ENCODE measurements around the gene IL10RA. TPM values are rescaled to one million over a fixed set of nuclear protein-coding genes. Genes with fewer than 3 reads are reported as not detected.

IL10RA gene
- total RNA-seq, 6 experiments from 2014 or later = 4.9 to 17.9 (median 7.4) TPM

- Histone ChIP-seq H3K27me3 (no peaks in the 10 kb centered on the region), H3K4me1 (peaks cover 0 to 11% (median 2%) of the 10 kb centered on the region in 4 donors), H3K36me3 (no peaks in the 10 kb centered on the region), H3K27ac (peak overlapping the region in 1 of 3 donors; percentile 11), H3K4me3 (no peak overlapping the region), H3K9me3 (no peaks in the 10 kb centered on the region)
- 58% methylated on average over 4 of the region's 5 CpGs for WGBS (ENCODE audit: insufficient coverage, low coverage, low lambda C conversion rate, missing lambda C conversion rate)
- intact Hi-C loops (cut with DNase I) = no loop called here
- ATAC-seq (peak; percentile 64 to 88 (median 82)), DNase-seq (no peak)
- TF ChIP-seq CTCF (IDR thresholded peaks at IDR 0.05) = no peak
- TF ChIP-seq POLR2A (IDR thresholded peaks at IDR 0.05) = no peak
Measured at GRCh38 chr11:118046051-118046963, 60.1 kb downstream of the IL10RA start.

- Histone ChIP-seq H3K27me3 (no peaks in the 10 kb centered on the region), H3K4me3 (no peak overlapping the region), H3K27ac (no peak overlapping the region), H3K36me3 (no peaks in the 10 kb centered on the region), H3K4me1 (peaks cover 0 to 11% (median 2%) of the 10 kb centered on the region in 4 donors), H3K9me3 (no peaks in the 10 kb centered on the region)
- no peak for TF ChIP-seq POLR2A (IDR thresholded peaks at IDR 0.05)
- no peak for TF ChIP-seq CTCF (IDR thresholded peaks at IDR 0.05)
- DNase-seq (no peak), ATAC-seq (no peak)
- 82% methylated on average over 7 of the region's 8 CpGs for WGBS (ENCODE audit: insufficient coverage, low coverage, low lambda C conversion rate, missing lambda C conversion rate)
- intact Hi-C loops (cut with DNase I) = no loop called here
Measured at GRCh38 chr11:118046964-118047700, 60.9 kb downstream of the IL10RA start.

- TF ChIP-seq CTCF (IDR thresholded peaks at IDR 0.05) (no peak), POLR2A (IDR thresholded peaks at IDR 0.05) (no peak)
- no peak overlapping the region for H3K4me3 ChIP-seq
- WGBS (ENCODE audit: insufficient coverage, low coverage, low lambda C conversion rate, missing lambda C conversion rate) = 64% methylated on average over 4 of the region's 4 CpGs
- no peaks in the 10 kb centered on the region for H3K27me3 ChIP-seq
- no peak overlapping the region for H3K27ac ChIP-seq
- ATAC-seq (no peak), DNase-seq (no peak)
- peaks cover 0 to 11% (median 2%) of the 10 kb centered on the region in 4 donors for H3K4me1 ChIP-seq
- no peaks in the 10 kb centered on the region for H3K9me3 ChIP-seq
- intact Hi-C loops (cut with DNase I) = no loop called here
- no peaks in the 10 kb centered on the region for H3K36me3 ChIP-seq
Measured at GRCh38 chr11:118047749-118048148, 61.6 kb downstream of the IL10RA start.

GRCh38 chr11:118048472-118049370, 62.5 kb downstream of the IL10RA start:
- Histone ChIP-seq H3K27me3 (no peaks in the 10 kb centered on the region), H3K4me3 (no peak overlapping the region), H3K27ac (no peak overlapping the region), H3K36me3 (no peaks in the 10 kb centered on the region), H3K4me1 (peaks cover 0 to 11% (median 2%) of the 10 kb centered on the region in 4 donors), H3K9me3 (no peaks in the 10 kb centered on the region)
- intact Hi-C loops (cut with DNase I) = no loop called here
- no peak for TF ChIP-seq POLR2A (IDR thresholded peaks at IDR 0.05)
- TF ChIP-seq CTCF (IDR thresholded peaks at IDR 0.05) = no peak
- ATAC-seq (no peak), DNase-seq (no peak)
- 54% methylated on average over 10 of the region's 11 CpGs for WGBS (ENCODE audit: insufficient coverage, low coverage, low lambda C conversion rate, missing lambda C conversion rate)
